ENCODE results near the gene APOBEC3C.
"Not testable (repeated sequence)": the region's sequence is repeated elsewhere in the genome, so short reads cannot be mapped to it uniquely, and the experiment has no call there.

APOBEC3C gene

DNA sequence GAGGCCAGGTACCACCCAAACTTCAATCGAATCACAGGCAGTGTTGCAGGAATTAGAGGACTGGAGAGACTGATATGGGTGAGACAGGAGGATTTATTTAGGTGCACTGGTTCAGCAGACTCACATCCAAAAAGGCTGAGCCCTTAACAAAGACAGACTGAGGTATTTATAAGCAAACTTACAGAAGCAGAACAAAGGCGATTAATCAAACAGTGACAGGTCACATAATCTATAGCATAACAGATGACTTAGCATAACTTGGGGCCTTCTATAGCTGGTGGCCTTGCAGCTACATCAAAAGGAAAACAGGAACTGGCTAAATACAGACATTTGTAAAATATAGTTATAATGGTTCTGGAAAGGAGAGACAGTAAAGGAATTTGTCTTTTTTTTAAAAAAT is 29.8 kb upstream of the APOBEC3C start:
- DNase-seq = no peak

DNA sequence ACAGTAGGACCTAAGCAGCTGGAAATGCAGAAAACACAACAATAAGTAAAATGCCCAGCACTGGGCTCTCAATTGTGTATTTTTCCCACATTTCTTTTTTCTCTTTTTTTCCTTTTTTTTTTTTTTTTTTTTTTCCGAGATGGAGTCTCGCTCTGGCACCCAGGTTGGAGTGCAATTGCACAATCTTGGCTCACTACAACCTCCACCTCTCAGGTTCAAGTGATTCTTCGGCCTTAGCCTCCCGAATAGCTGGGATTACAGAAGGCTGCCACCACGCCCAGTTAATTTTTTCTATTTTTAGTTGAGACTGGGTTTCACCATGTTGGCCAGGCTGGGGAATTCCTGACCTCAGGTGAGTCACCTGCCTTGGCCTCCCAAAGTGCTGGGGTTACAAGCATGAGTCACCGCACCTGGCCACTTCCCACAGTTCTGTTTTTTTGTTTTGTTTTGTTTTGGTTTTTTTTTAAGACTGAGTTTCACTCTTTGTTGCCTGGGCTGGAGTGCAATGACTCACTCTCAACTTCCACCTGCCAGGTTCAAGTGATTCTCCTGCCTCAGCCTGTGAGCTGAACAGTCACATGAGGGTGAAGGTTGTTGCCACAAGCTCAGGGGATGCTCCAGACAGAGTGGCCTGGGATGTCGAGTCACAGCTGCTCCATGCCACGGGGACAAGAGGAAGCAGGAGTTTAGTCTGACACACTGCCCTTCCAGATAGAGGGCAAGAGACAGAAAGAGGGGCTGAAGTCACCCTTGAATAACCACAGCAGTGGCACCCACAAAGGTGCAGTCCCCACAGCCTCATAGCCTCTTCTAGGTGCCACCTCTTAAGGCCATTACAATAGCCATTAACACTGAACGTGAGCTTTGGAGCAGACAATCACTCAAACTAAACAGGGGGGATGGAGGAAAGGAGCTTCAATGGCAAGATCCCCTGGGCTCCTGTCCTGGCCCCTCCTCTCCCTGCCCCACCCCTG is 29.0 kb upstream of the APOBEC3C start:
- DNase-seq = peak; percentile 11

- DNase-seq = no peak
Measured at GRCh38 chr22:38986629-38987028, 27.4 kb upstream of the APOBEC3C start.

GRCh38 chr22:38987171-38987895 is 26.7 kb upstream of the APOBEC3C start:
- no peak for DNase-seq

- DNase-seq = no peak
Measured at GRCh38 chr22:38989466-38989865, 24.6 kb upstream of the APOBEC3C start.

GRCh38 chr22:38992871-38993371 is 21.1 kb upstream of the APOBEC3C start:
- not testable (repeated sequence) for DNase-seq

DNA sequence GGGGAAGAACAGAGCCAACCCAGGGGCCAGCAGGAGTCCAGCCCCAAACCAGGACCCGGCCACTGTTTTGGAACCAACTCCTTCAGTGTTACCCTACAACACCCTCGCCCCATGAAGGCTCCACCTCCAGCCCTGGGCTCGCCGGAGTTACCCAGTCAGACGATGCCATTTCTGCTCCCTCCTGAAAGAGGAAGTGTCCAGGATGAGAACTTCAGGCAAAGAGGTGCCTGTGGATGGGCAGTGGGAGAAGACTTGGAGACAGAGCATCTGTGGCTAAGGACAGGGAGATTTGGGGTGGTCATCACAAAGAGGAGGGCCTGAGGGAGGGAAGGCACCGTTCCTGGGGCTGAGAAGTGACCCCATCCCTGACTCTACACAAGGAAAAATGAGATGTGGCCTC is 18.0 kb upstream of the APOBEC3C start:
- DNase-seq = no peak

DNA sequence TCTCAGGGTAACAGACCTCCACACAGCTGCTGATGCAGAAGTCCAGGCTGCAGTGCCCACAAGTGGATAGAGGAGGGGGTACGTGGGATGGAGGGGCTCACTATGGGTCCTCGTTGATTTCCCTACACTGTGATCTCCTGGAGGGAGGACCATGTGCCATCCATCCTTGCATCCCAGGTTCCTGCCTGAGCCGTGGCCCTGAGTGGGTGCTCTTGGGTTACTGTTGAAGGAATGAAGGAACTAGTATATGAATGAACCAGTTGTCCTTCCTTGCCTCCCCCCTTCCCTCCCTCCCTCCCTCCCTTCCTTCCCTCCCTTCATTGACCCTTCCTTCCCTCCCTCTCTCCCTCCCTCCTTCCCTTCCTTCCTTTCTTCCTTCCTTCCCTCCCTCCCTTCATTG is 16.5 kb upstream of the APOBEC3C start:
- no peak for DNase-seq

DNA sequence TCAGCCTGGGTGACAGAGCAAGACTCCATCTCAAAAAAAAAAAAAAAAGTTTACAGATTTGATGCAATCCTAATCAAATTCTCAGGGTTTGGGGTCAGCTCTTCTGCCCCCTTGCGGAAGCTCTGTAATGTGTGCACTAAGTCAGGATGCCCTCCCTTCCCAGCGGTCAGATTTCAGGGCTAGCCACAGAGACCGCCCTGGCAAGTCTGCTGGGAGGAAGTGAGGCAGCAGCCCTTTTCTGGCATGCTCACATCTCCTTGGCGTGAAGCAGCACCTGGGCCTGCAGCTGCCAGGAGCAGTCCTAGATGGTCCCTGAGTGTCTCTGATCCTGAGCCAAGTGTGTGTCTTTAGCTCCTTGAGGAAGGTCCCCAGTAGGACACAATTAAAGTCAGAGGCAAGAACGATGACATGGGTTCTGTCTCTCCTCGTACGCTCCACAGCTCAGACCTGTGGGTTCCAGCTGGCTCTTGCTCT is 10.9 kb upstream of the APOBEC3C start:
- DNase-seq = peak; percentile 85

- DNase-seq = no peak
Measured at GRCh38 chr22:39007177-39007576, 6.9 kb upstream of the APOBEC3C start.

- DNase-seq = not testable (repeated sequence)
Measured at GRCh38 chr22:39008271-39008850, 5.7 kb upstream of the APOBEC3C start.

DNA sequence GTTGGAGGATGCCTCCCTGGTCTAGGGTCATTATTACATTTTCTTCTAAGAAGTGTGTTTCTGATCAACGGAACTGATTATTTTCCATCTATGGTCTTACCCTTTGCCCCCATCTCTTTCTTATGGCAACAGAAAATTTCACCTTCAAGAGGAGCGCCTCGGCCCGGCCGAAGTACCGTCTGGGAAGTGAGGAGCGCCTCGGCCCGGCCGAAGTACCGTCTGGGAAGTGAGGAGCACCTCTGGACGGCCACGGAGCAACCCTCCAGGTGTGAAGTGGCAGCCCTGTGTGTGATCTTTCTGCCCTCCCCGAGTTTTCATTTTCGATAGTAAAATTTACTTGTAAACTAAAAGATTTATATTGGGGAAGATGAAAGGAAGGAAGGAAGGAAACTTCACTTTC is 3.1 kb upstream of the APOBEC3C start:
- no peak for DNase-seq

DNA sequence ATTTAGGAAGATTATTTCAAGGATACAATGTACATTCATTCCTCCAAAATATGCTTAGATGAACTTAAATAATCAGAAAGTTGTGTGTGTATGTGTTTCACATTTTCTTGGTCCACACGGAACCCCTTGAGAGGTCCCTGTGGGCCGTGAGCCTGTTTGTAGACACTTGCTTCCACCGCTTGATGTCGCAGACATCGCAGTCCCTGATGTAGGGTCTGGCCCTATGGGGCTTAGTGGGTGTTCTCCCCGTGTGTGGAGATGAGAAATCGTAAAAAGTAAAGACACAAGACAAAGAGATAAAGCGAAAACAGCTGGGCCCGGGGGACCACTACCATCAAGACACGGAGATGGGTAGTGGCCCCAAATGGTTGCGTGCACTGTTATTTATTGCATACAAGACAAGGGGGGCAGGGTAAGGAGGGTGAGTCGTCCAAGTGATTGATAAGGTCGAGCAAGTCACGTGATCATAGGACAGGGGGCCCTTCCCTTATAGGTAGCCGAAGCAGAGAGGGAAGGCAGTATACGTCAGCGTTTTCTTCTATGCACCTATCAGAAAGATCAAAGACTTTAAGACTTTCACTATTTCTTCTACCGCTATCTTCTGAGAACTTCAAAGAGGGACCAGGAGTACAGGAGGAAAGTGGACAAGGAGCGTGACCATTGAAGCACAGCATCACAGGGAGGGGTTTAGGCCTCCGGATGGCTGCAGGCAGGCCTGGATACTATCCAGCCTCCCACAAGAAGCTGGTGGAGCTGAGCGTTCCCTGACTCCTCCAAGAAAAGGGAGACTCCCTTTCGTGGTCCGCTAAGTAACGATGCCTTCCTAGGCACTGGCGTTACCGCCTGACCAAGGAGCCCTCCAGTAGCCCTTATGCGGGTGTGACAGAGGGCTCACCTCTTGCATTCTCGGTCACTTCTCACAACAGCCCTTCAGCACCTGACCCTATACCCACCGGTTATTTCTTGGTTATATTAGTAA is 1.2 kb upstream of the APOBEC3C start:
- no peak for DNase-seq

DNA sequence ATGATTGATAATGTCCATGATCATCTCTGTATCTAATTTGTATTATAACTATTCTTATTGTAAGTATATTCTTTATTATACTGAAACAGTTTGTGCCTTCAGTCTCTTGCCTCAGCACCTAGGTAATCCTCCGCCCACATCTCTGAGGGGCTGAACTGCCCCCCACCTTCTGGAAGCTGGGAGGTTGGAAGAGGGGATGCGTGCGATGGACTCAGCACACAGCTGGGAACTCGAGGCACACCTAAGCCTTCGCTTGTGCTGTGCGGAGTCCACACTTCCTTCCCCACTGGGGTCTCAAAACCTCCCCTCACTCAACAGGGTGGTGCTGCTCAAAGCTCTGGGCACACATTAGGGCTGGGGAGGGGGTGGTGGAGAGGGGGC is 506 bp upstream of the APOBEC3C start:
- not testable (repeated sequence) for DNase-seq

DNA sequence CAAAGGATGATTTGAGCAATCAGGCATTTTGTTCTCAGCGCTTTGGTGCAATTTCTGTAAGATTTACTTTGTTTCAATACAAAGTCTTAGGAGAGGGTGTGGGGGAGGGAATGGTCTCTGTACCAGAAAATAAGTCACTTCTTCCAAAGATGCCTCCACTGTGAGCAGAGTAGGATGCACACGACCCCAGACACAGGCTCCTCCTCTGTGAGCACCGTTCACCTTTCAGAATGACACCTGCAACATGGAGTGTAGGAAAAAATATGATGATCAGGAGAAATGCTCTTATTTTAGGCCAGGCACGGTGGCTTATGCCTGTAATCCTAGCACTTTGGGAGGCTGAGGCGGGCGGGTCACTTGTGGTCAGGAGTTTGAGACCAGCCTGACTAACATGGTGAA is 665 bp downstream of the APOBEC3C start:
- not testable (repeated sequence) for DNase-seq

DNA sequence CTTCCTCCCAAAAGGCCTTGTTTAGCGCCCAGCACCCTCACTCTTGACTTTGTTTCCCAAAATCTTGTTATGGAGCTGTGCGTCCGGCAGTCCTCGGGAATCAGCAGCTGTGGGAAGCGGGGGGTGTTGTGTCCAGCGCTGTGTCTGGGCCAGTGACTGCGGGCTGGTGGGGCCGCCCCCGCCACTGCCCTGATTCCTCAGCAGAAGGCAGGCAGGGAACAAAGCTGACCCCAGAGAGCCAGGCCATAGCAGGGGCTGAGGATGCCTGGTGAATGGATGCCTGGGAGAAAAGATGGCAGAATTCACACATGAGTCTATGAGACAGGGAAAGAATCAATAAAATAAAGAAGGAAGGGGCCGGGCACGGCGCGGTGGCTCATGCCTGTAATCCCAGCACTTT is 2.5 kb downstream of the APOBEC3C start:
- DNase-seq = no peak

- DNase-seq = no peak
Measured at GRCh38 chr22:39017596-39018365, 3.7 kb downstream of the APOBEC3C start.

DNA sequence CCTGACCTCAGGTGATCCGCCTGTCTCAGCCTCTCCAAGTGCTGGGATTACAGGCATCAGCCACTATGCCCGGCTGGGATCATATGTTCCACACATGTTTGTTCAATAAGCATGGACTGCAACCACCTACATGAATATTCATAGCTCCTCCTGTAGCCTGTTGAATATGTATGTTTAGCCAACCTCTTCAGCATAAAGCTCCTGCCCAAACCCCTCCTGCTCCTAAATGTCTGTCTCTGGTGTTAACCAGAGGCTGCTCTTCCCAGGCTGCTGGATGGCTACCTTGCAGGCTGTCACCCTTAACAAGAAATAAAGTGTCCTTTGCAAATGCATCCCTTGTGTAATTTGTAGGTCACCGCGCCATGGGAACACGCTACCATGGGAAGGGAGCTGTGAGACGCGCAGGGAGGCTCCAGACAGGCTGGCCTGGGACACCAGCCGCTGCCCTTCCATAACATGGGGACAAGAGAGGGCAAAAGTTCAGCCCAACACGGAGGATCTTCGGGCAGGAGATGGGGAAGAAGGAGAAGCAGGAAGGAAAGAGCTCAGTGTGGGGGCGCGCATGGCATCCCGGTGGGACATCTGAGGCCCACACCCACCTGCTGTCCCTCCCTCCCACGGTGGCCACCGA is 6.1 kb downstream of the APOBEC3C start:
- DNase-seq = peak; percentile 11

- no peak for DNase-seq
Measured at GRCh38 chr22:39021552-39022250, 7.6 kb downstream of the APOBEC3C start.
